HL-60 (cell line): Measurements from ENCODE around the gene IGBP1.
"Not testable (repeated sequence)": the region's sequence is repeated elsewhere in the genome, so short reads cannot be mapped to it uniquely, and the experiment has no call there.

Source experiments
- DNase-seq, 2 experiments: peaks; one replicate each; pipeline ENCODE4 v3.0.0-alpha.2; 2010 to 2020; ENCODE audit warnings: low read depth in 1 of 2, low spot score in 1 of 2
- H3K27ac ChIP-seq: fragments of 250-450 bp; sonication (Bioruptor Pico); replicated peaks from 2 replicates; pipeline ENCODE4 v1.5.1; 2020; ENCODE audit warnings: mild to moderate bottlenecking, moderate library complexity
- H3K27me3 ChIP-seq: fragments of 250-450 bp; sonication (Bioruptor Pico); 2 replicates; pipeline ENCODE4 v1.5.1; 2021; ENCODE audit warnings: mild to moderate bottlenecking, moderate library complexity; ENCODE audit not compliant: insufficient read depth, poor library complexity, severe bottlenecking
- H3K4me3 ChIP-seq: replicated peaks from 2 replicates; pipeline ENCODE4 v1.5.1; 2011; ENCODE audit warnings: mild to moderate bottlenecking, control low read depth, low read length; ENCODE audit not compliant: insufficient read depth
- CTCF ChIP-seq: IDR thresholded peaks from one replicate; pipeline ENCODE4 v1.5.1; 2011; ENCODE audit warnings: low read length, control low read depth, inconsistent platforms; ENCODE audit not compliant: insufficient read depth
- GABPA ChIP-seq: IDR thresholded peaks from 2 replicates; pipeline ENCODE4 v1.6.1; 2012; ENCODE audit warnings: low read depth
- POLR2AphosphoS5 ChIP-seq: IDR thresholded peaks from 2 replicates; pipeline ENCODE4 v1.6.1; 2012; ENCODE audit warnings: low read depth
- REST ChIP-seq: IDR thresholded peaks from 2 replicates; pipeline ENCODE4 v1.6.1; 2012; ENCODE audit warnings: low read depth; ENCODE audit not compliant: insufficient replicate concordance
- SPI1 ChIP-seq: IDR thresholded peaks from 2 replicates; pipeline ENCODE4 v1.6.1; 2012; ENCODE audit warnings: low read depth, mild to moderate bottlenecking, borderline replicate concordance

Gene IGBP1

GRCh38 chrX:70096052-70096451, 37.2 kb upstream of the IGBP1 start:
- no peak for TF ChIP-seq SPI1
- no peak for TF ChIP-seq GABPA
- no peak for TF ChIP-seq POLR2AphosphoS5
- TF ChIP-seq REST: no peak
- TF ChIP-seq CTCF: no peak
- no peaks in the 10 kb centered on the region for H3K27me3 ChIP-seq

GRCh38 chrX:70105229-70105628, 28.0 kb upstream of the IGBP1 start:
- no peak overlapping the region for H3K27ac ChIP-seq
- H3K27me3 ChIP-seq: no peaks in the 10 kb centered on the region
- no peak for DNase-seq
- no peak for TF ChIP-seq POLR2AphosphoS5
- no peak for TF ChIP-seq CTCF
- no peak for TF ChIP-seq REST
- TF ChIP-seq SPI1: no peak
- H3K4me3 ChIP-seq: no peak overlapping the region

More at GRCh38 chrX:70096052-70096451, 37.2 kb upstream of the IGBP1 start:
- no peak overlapping the region for H3K4me3 ChIP-seq
- no peak overlapping the region for H3K27ac ChIP-seq
- DNase-seq: no peak

GRCh38 chrX:70111436-70112026, 21.7 kb upstream of the IGBP1 start:
- H3K27me3 ChIP-seq, H3K4me3 ChIP-seq, H3K27ac ChIP-seq, DNase-seq: not testable (repeated sequence)

GRCh38 chrX:70117738-70118137, 15.5 kb upstream of the IGBP1 start:
- Histone ChIP-seq H3K4me3 (no peak overlapping the region), H3K27ac (no peak overlapping the region), H3K27me3 (no peaks in the 10 kb centered on the region)
- TF ChIP-seq POLR2AphosphoS5: no peak
- no peak for DNase-seq

- H3K27me3 ChIP-seq, DNase-seq, H3K27ac ChIP-seq, H3K4me3 ChIP-seq: not testable (repeated sequence)
Measured at GRCh38 chrX:70123014-70123413, 10.2 kb upstream of the IGBP1 start.
